ENCODE results near the gene SORCS2.

- TF ChIP-seq CTCF (IDR thresholded peaks at IDR 0.05; ENCODE audit: low read depth, low read length) (no peak), EZH2phosphoT487 (IDR thresholded peaks at IDR 0.05; ENCODE audit: low read depth) (no peak)
Observed at GRCh38 chr4:7390336-7390735, 198.0 kb downstream of the SORCS2 start.
